Sigmoid colon (tissue), 7 donors: ENCODE measurements around the gene OR4K1. TPM values are rescaled to one million over a fixed set of nuclear protein-coding genes. Genes with fewer than 3 reads are reported as not detected.
"Not testable (repeated sequence)": the region's sequence is repeated elsewhere in the genome, so short reads cannot be mapped to it uniquely, and the experiment has no call there.

Source experiments
- DNase-seq: peaks from one replicate; pipeline ENCODE4 v3.0.0-alpha.2; 2019
- H3K27ac ChIP-seq, 4 donors: fragments of 200-600 bp; sonication (generic); one replicate each; pipeline ENCODE4 v1.5.1; 2016 to 2019; ENCODE audit warnings: mild to moderate bottlenecking in 1 of 4
- H3K27me3 ChIP-seq, 3 donors: fragments of 200-600 bp; sonication (generic); one replicate each; pipeline ENCODE4 v1.5.1; 2019; ENCODE audit warnings: mild to moderate bottlenecking in 1 of 3
- H3K36me3 ChIP-seq, 4 donors: fragments of 200-600 bp; sonication (generic); one replicate each; pipeline ENCODE4 v1.5.1; 2016 to 2019
- H3K4me1 ChIP-seq, 4 donors: fragments of 200-600 bp; sonication (generic); one replicate each; pipeline ENCODE4 v1.5.1; 2017 to 2019
- H3K4me3 ChIP-seq, 4 donors: fragments of 200-600 bp; sonication (generic); one replicate each; pipeline ENCODE4 v1.5.1; 2017 to 2019; ENCODE audit warnings: mild to moderate bottlenecking in 2 of 4, moderate library complexity in 1 of 4
- H3K9me3 ChIP-seq, 4 donors: fragments of 200-600 bp in 3 of 4; sonication (generic) in 3 of 4; one replicate each; pipeline versions ENCODE4 v1.5.1 to v1.6.1; 2013 to 2019
- CTCF ChIP-seq, 4 experiments: fragments of 450-650 bp in 3 of 4; fragments of 200-600 bp in 1 of 4; IDR thresholded peaks; one replicate each; pipeline ENCODE4 v1.5.1; 2016 to 2019; ENCODE audit warnings: antibody characterized with exemption in 4 of 4, mild to moderate bottlenecking in 3 of 4, moderate library complexity in 2 of 4
- EP300 ChIP-seq, 4 donors: sonication (generic); formaldehyde crosslinking; IDR thresholded peaks; one replicate each; pipeline ENCODE4 v1.6.1; 2017; ENCODE audit warnings: antibody characterized with exemption in 4 of 4
- POLR2A ChIP-seq, 2 donors: fragments of 450-650 bp; IDR thresholded peaks; one replicate each; pipeline ENCODE4 v1.6.1; 2016; ENCODE audit warnings: antibody characterized with exemption in 2 of 2, mild to moderate bottlenecking in 2 of 2, moderate library complexity in 2 of 2
- POLR2AphosphoS5 ChIP-seq, 4 donors: sonication (generic); formaldehyde crosslinking; IDR thresholded peaks; one replicate each; pipeline ENCODE4 v1.6.1; 2017; ENCODE audit warnings: antibody characterized with exemption in 4 of 4
- WGBS, 2 donors: extraction: QIAGEN DNeasy Blood & Tissue Kit; methylation state at CpG; one replicate each; pipeline ENCODE4 v1.1.7; 2013; 5-methylcytosine and 5-hydroxymethylcytosine counted together
- intact Hi-C: fragments of 100-400 bp; cut with DNase I; formaldehyde crosslinking; loops from one replicate; pipeline ENCODE4 v1.15.1; 2023
- polyA plus RNA-seq, 3 donors: library from polyadenylated mRNA; stranded (reverse); fragments of 200-250 nt; gene quantifications; one replicate each; pipeline ENCODE4 v1.2.3, GENCODE V29; 2013
- total RNA-seq, 4 donors: library from RNA; depleted of rRNA; stranded (reverse); fragments of >200 nt; gene quantifications; one replicate each; pipeline ENCODE4 v1.1.0, GENCODE V29; 2016
- donor health status: healthy with polysubstance abuse.
- donor health status: Bipolar disorder and iron deficiency.
- donor health status: healthy.

The OR4K1 gene
- total and polyA plus RNA-seq, 7 donors: not detected

- Histone ChIP-seq H3K9me3 (peaks cover 0 to 6% (median 0%) of the 10 kb centered on the region in 4 donors), H3K27me3 (no peaks in the 10 kb centered on the region), H3K27ac (no peak within 1 kb of the TSS), H3K4me1 (no peaks in the 10 kb centered on the region), H3K4me3 (no peak within 1 kb of the TSS), H3K36me3 (no peaks in the 10 kb centered on the region)
- TF ChIP-seq POLR2A (IDR thresholded peaks at IDR 0.05) (no peak), EP300 (IDR thresholded peaks at IDR 0.05) (no peak), CTCF (IDR thresholded peaks at IDR 0.05) (no peak), POLR2AphosphoS5 (IDR thresholded peaks at IDR 0.05) (no peak)
- intact Hi-C loops: no loop called here
- no peak for DNase-seq
These were observed 10.6 kb upstream of the OR4K1 start, which contains the start of gene OR4K5 for GRCh38 chr14:19920021-19920657. Gene OR4K5 (plus strand): TSS chr14:19920607. CDS start chr14:19920607, 0 bp downstream.

GRCh38 chr14:19941668-19942067, 11.0 kb downstream of the OR4K1 start:
- H3K27ac ChIP-seq: no peak overlapping the region
- no peaks in the 10 kb centered on the region for H3K36me3 ChIP-seq
- no peaks in the 10 kb centered on the region for H3K27me3 ChIP-seq
- no peaks in the 10 kb centered on the region for H3K4me1 ChIP-seq
- intact Hi-C loops: no loop called here
- WGBS, 2 donors: 88 to 89% methylated on average over 1 of the region's 1 CpG
- H3K9me3 ChIP-seq: peaks cover 0 to 3% (median 0%) of the 10 kb centered on the region in 4 donors
- H3K4me3 ChIP-seq: no peak overlapping the region
- DNase-seq: no peak
- TF ChIP-seq EP300 (IDR thresholded peaks at IDR 0.05) (no peak), POLR2AphosphoS5 (IDR thresholded peaks at IDR 0.05) (no peak), CTCF (IDR thresholded peaks at IDR 0.05) (no peak), POLR2A (IDR thresholded peaks at IDR 0.05) (no peak)

GRCh38 chr14:19947413-19948090, 16.8 kb downstream of the OR4K1 start:
- no peak for DNase-seq
- WGBS, 2 donors: 86 to 89% methylated on average over 3 of the region's 3 CpGs
- H3K4me3 ChIP-seq: no peak overlapping the region
- no peak overlapping the region for H3K27ac ChIP-seq
- no peak for TF ChIP-seq POLR2A (IDR thresholded peaks at IDR 0.05)
- no peak for TF ChIP-seq POLR2AphosphoS5 (IDR thresholded peaks at IDR 0.05)
- no peak for TF ChIP-seq CTCF (IDR thresholded peaks at IDR 0.05)
- no peak for TF ChIP-seq EP300 (IDR thresholded peaks at IDR 0.05)
- H3K27me3 ChIP-seq: no peaks in the 10 kb centered on the region
- H3K4me1 ChIP-seq: no peaks in the 10 kb centered on the region
- H3K9me3 ChIP-seq: peaks cover 0 to 6% (median 0%) of the 10 kb centered on the region in 4 donors
- intact Hi-C loops: no loop called here
- H3K36me3 ChIP-seq: no peaks in the 10 kb centered on the region

GRCh38 chr14:19949218-19949617, 18.5 kb downstream of the OR4K1 start:
- Histone ChIP-seq H3K36me3 (no peaks in the 10 kb centered on the region), H3K27me3 (no peaks in the 10 kb centered on the region), H3K4me3 (no peak overlapping the region), H3K4me1 (no peaks in the 10 kb centered on the region), H3K9me3 (peaks cover 0 to 6% (median 0%) of the 10 kb centered on the region in 4 donors), H3K27ac (no peak overlapping the region)
- DNase-seq: no peak
- WGBS, 2 donors: 78 to 84% methylated on average over 2 of the region's 2 CpGs
- intact Hi-C loops: no loop called here
- TF ChIP-seq POLR2AphosphoS5 (IDR thresholded peaks at IDR 0.05): no peak
- no peak for TF ChIP-seq POLR2A (IDR thresholded peaks at IDR 0.05)
- TF ChIP-seq CTCF (IDR thresholded peaks at IDR 0.05): no peak
- no peak for TF ChIP-seq EP300 (IDR thresholded peaks at IDR 0.05)

- H3K4me3 ChIP-seq, H3K36me3 ChIP-seq, intact Hi-C loops, H3K27ac ChIP-seq, H3K4me1 ChIP-seq, DNase-seq, H3K27me3 ChIP-seq, H3K9me3 ChIP-seq: not testable (repeated sequence)
- 61 to 79% methylated on average over 2 of the region's 2 CpGs for WGBS, 2 donors
These were observed 39.0 kb downstream of the OR4K1 start for GRCh38 chr14:19969735-19970134.
